AG09319 (cell line): ENCODE data around the gene ARSJ.
A peak's percentile ranks its signal among the peaks of the same experiment; 100 is the strongest.

Source experiments
- DNase-seq: peaks from one replicate; pipeline ENCODE4 v3.0.0-alpha.2; 2010; ENCODE audit warnings: low read depth; ENCODE audit errors: extremely low read depth
- TF ChIP-seq, protein P1 (sequence below): IDR thresholded peaks from 2 replicates; pipeline ENCODE4 v1.5.1; 2011; ENCODE audit warnings: low read depth, mild to moderate bottlenecking, inconsistent platforms, low read length, moderate library complexity

The ARSJ gene

DNA sequence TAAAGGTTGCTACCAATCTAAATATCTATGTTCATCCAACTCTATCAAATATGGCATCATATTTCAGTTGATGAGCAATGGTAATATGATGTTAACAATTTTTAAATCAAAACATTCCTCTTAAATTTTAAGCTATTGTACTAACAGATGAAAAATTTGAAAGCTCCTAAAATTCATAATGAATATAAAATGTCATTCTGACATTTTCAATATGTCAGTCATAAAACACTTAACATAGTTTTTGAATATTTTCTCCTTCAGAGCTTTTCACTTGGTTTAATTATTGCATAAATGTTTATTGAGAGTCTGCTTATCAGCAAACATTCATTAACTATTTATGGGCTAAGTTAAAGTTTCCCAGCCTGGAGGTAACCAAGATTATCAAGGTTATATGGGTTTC, 11.8 kb downstream of the ARSJ start:
- DNase-seq = no peak
- TF ChIP-seq, protein P1, sequence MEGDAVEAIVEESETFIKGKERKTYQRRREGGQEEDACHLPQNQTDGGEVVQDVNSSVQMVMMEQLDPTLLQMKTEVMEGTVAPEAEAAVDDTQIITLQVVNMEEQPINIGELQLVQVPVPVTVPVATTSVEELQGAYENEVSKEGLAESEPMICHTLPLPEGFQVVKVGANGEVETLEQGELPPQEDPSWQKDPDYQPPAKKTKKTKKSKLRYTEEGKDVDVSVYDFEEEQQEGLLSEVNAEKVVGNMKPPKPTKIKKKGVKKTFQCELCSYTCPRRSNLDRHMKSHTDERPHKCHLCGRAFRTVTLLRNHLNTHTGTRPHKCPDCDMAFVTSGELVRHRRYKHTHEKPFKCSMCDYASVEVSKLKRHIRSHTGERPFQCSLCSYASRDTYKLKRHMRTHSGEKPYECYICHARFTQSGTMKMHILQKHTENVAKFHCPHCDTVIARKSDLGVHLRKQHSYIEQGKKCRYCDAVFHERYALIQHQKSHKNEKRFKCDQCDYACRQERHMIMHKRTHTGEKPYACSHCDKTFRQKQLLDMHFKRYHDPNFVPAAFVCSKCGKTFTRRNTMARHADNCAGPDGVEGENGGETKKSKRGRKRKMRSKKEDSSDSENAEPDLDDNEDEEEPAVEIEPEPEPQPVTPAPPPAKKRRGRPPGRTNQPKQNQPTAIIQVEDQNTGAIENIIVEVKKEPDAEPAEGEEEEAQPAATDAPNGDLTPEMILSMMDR = no peak

DNA sequence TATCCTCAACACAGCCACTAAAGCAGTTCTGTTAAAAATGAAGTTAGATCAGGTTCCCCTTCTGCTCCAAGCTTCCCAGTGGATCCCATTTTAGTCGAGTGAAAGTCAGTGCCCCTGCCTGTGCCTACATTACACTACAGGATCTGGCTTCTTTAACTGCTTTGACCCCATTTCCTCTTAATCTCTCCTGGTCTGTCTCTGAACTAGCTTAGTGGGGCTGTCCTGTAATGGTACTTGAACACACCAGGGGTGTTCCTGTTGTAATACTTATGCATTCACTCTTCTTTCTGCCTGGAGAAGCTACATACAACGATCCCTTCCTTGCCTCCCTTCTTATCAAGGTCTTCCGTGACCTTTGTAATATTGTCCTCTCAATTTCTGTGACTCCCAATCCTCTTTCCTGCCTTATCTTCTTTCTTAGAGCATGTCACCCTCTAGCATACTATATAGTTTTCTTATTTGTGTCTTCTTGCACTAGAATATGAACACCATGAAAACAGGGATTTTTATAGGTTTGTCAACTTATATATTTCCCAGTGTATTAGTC, 16.7 kb downstream of the ARSJ start:
- TF ChIP-seq, protein P1 = no peak
- no peak for DNase-seq

DNA sequence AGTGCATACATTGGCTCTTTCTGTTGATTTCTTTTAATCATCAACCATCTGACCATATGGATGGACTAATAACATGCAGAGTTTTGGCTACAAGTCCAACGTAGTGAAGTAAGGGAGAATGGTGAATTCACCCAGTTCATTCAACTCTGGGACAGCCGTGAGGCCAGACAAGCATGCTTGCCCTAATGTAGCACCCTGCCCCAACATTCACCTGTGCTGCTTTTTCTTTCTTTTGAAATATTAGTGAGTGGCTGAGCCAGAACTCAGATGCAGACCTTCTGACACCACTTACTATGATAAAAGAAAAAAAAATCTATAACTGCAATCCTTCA, 17.5 kb downstream of the ARSJ start:
- TF ChIP-seq, protein P1 = no peak

DNA sequence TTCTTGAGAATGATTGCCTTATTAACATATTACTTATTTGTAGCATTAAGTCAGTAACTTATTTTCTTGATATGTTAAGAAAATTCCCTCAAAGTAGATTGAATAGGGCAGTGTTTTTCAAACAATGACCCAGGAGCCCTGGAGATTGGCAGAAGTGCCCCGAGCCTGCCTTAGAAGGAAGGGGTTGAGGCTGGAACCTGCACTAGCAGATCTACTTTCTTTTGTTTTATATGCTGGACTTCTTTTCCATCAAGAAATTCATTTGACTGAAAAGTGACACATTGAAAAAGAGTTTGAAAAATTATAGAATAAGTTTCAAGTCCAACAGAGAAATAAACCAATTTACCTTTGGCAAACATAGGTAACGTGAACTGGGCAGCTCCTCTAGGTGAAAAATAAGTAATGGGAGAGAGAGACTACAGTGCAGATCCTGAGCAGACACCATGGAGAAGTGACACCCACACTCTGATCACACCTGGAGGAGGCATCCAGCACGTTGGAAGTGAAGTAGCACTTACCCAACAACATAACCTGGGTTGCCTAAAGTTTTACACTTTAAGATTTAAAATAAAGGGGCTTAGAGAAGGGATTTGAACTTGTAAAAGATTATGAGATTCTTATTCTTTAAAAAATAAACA, 18.6 kb downstream of the ARSJ start:
- no peak for DNase-seq
- TF ChIP-seq, protein P1 = no peak

More for the DNA sequence above, 17.5 kb downstream of the ARSJ start:
- no peak for DNase-seq

DNA sequence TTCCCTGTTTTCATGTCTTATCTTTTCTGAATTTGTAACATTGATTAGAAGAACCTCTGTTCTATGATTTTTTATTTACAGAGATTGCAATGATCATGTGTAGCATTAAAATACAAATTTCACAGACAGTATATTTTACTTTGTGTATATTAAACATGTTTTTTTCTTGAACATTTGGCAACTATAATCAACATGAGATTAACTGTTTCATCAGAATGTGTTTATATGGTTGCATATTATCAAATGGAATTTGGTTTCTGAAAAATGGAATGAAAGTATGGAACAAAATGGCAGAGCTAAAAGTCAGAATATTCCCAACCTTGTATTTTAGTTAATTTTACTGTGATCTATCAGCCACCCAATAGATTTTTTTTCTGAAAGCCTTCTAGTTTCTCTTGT, 19.9 kb downstream of the ARSJ start:
- TF ChIP-seq, protein P1 = no peak
- no peak for DNase-seq

DNA sequence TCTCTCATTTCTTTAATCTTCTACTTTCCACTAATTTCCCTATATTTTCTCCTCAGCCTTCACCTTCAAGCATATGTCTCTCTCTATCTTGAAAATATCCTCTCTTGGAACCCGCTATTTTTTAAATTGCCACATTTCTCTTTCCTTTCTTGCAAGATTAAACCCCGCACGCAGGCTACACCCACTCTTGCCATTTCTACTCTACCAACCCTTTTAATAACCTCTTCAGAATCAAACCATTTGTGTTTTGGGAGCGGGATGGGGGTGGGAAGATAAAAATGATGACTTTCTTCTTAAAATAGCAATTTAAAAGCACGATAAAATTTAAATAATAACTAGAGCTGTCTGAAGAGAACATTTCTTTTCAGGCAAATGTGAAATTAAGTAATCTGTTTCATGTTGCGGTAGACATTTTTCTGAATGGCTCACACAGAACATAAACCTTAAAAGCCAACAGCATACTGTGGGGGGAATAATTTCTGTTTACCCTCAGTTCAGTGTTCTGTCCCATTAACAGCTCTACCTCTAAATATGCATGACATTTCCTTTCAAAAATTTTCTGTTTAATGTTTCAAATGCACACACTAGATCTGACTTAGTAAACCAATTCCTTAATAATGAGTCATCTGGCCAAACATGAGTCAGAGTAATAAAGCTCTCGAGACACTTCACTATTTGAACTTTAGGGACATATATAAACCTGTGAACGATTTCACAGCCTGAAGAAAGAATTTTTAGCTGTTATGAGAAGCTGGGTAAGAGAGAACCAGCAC, 20.5 kb downstream of the ARSJ start:
- TF ChIP-seq, protein P1 = no peak
- DNase-seq = peak; percentile 48

DNA sequence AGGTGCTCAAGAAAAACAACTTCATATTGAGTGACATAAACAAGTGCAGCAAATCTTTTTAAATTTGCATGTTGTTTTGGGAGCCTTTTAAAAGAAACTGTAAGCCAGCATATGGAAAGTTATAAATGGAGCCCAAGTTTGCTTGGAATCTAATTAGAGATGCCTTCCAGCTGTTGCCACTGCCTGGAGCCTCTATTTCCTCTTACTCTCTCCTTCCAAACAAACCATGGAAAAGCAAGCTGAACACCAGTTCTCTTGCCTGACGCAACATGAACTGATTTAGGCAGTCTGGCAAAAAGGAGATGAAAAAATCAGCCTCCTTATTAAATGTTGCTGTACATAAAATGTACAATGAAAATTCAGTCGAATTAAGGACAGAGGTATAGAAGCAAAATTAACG, 21.5 kb downstream of the ARSJ start:
- TF ChIP-seq, protein P1 = no peak
- DNase-seq = no peak
